HG03571 (cell line): ENCODE measurements around the gene RRAS.

Experiments used
- ATAC-seq: cut with Tn5 transposase; IDR thresholded peaks from one replicate; pipeline ENCODE4 v1.9.1; 2021; ENCODE audit not compliant: unreplicated experiment

Gene RRAS

GRCh38 chr19:49640113-49640898 lies at the start of gene RRAS:
RRAS (minus strand) TSS chr19:49640143; CDS start chr19:49640098, 45 bp downstream.
- peak; percentile 60 for ATAC-seq

- no peak for ATAC-seq
Observed at GRCh38 chr19:49689133-49690078, 49.5 kb upstream of the RRAS start, which contains the start of gene ADM5. ADM5 (plus strand) TSS chr19:49689594; CDS start chr19:49689838, 244 bp downstream.

GRCh38 chr19:49688531-49689132 lies 48.7 kb upstream of the RRAS start:
- no peak for ATAC-seq

GRCh38 chr19:49687566-49688316 lies 47.8 kb upstream of the RRAS start:
- ATAC-seq: no peak

GRCh38 chr19:49687150-49687549 lies 47.2 kb upstream of the RRAS start:
- no peak for ATAC-seq

- no peak for ATAC-seq
Observed at GRCh38 chr19:49686503-49687088, 46.7 kb upstream of the RRAS start.

GRCh38 chr19:49685845-49686332 lies 45.9 kb upstream of the RRAS start:
- no peak for ATAC-seq

- no peak for ATAC-seq
Observed at GRCh38 chr19:49684983-49685553, 45.1 kb upstream of the RRAS start.

GRCh38 chr19:49684251-49684982 lies 44.5 kb upstream of the RRAS start:
- no peak for ATAC-seq

GRCh38 chr19:49683814-49684250 lies 43.9 kb upstream of the RRAS start:
- no peak for ATAC-seq

GRCh38 chr19:49682274-49682673 lies 42.3 kb upstream of the RRAS start:
- ATAC-seq: no peak

- ATAC-seq: no peak
Observed at GRCh38 chr19:49681830-49682229, 41.9 kb upstream of the RRAS start.

GRCh38 chr19:49680421-49681351 lies 40.7 kb upstream of the RRAS start:
- ATAC-seq: no peak

- ATAC-seq: no peak
Observed at GRCh38 chr19:49679771-49680413, 39.9 kb upstream of the RRAS start.

- no peak for ATAC-seq
Observed at GRCh38 chr19:49678985-49679770, 39.2 kb upstream of the RRAS start.

GRCh38 chr19:49677901-49678674 lies 38.1 kb upstream of the RRAS start:
- ATAC-seq: no peak
